ENCODE measurements around the gene RBPJ. TPM values are rescaled to one million over a fixed set of nuclear protein-coding genes. Genes with fewer than 3 reads are reported as not detected.
A peak's percentile ranks its signal among the peaks of the same experiment; 100 is the strongest.

RBPJ gene
- total RNA-seq, 4 donors from 2014 or later, result 67.1 to 80.2 (median 76.5) TPM

- Histone ChIP-seq H3K27ac (peak overlapping the region in 1 of 4 donors; percentile 36), H3K9me3 (no peaks in the 10 kb centered on the region), H3K27me3 (no peaks in the 10 kb centered on the region), H3K36me3 (peaks cover 0 to 58% (median 0%) of the 10 kb centered on the region in 3 donors), H3K4me3 (no peak overlapping the region), H3K4me1 (peaks cover 0 to 14% (median 0%) of the 10 kb centered on the region in 4 donors)
- no peak for DNase-seq (ENCODE audit: low spot score in 2 of 2)
- 64 to 69% methylated on average over 1 of the region's 1 CpG for WGBS, 2 donors
- TF ChIP-seq POLR2A (IDR thresholded peaks at IDR 0.05) (no peak), EP300 (IDR thresholded peaks at IDR 0.05) (no peak), CTCF (IDR thresholded peaks at IDR 0.05) (no peak)
Observed at GRCh38 chr4:26433556-26433955, 112.7 kb downstream of the RBPJ start.

GRCh38 chr4:26434030-26434639 lies 113.3 kb downstream of the RBPJ start:
- Histone ChIP-seq H3K4me3 (no peak overlapping the region), H3K9me3 (no peaks in the 10 kb centered on the region), H3K27me3 (no peaks in the 10 kb centered on the region), H3K27ac (no peak overlapping the region), H3K4me1 (peaks cover 0 to 14% (median 0%) of the 10 kb centered on the region in 4 donors), H3K36me3 (peaks cover 0 to 58% (median 0%) of the 10 kb centered on the region in 3 donors)
- no peak for TF ChIP-seq POLR2A (IDR thresholded peaks at IDR 0.05)
- no peak for TF ChIP-seq EP300 (IDR thresholded peaks at IDR 0.05)
- no peak for TF ChIP-seq CTCF (IDR thresholded peaks at IDR 0.05)
- no peak for DNase-seq (ENCODE audit: low spot score in 2 of 2)
- WGBS, 2 donors, result 55 to 67% methylated on average over 2 of the region's 2 CpGs

- H3K36me3 ChIP-seq, result peaks cover 0 to 30% (median 0%) of the 10 kb centered on the region in 3 donors
- H3K4me3 ChIP-seq, result no peak overlapping the region
- WGBS, 2 donors, result 45 to 55% methylated on average over 7 of the region's 7 CpGs
- no peak overlapping the region for H3K27ac ChIP-seq
- H3K4me1 ChIP-seq, result peaks cover 0 to 11% (median 0%) of the 10 kb centered on the region in 4 donors
- no peaks in the 10 kb centered on the region for H3K27me3 ChIP-seq
- no peak for DNase-seq (ENCODE audit: low spot score in 2 of 2)
- no peak for TF ChIP-seq CTCF (IDR thresholded peaks at IDR 0.05)
- no peak for TF ChIP-seq EP300 (IDR thresholded peaks at IDR 0.05)
- H3K9me3 ChIP-seq, result peaks cover 0 to 9% (median 2%) of the 10 kb centered on the region in 4 donors
Observed at GRCh38 chr4:26441102-26441501, 120.3 kb downstream of the RBPJ start.

- Histone ChIP-seq H3K9me3 (peaks cover 0 to 9% (median 2%) of the 10 kb centered on the region in 4 donors), H3K4me3 (no peak overlapping the region), H3K27me3 (no peaks in the 10 kb centered on the region), H3K4me1 (peaks cover 0 to 11% (median 0%) of the 10 kb centered on the region in 4 donors), H3K27ac (no peak overlapping the region), H3K36me3 (peaks cover 0 to 23% (median 0%) of the 10 kb centered on the region in 3 donors)
- 97% methylated on average over 5 of the region's 5 CpGs for WGBS, 2 donors
- TF ChIP-seq EP300 (IDR thresholded peaks at IDR 0.05), result no peak
- no peak for TF ChIP-seq CTCF (IDR thresholded peaks at IDR 0.05)
- TF ChIP-seq POLR2A (IDR thresholded peaks at IDR 0.05), result no peak
- DNase-seq (ENCODE audit: low spot score in 2 of 2), result no peak
Observed at GRCh38 chr4:26441771-26442170, 121.0 kb downstream of the RBPJ start.

GRCh38 chr4:26447378-26447777 lies 126.6 kb downstream of the RBPJ start:
- no peak for DNase-seq (ENCODE audit: low spot score in 2 of 2)
- H3K27me3 ChIP-seq, result no peaks in the 10 kb centered on the region
- H3K9me3 ChIP-seq, result peaks cover 0 to 9% (median 2%) of the 10 kb centered on the region in 4 donors
- WGBS, 2 donors, result 73 to 89% methylated on average over 8 of the region's 8 CpGs
- H3K4me3 ChIP-seq, result no peak overlapping the region
- no peaks in the 10 kb centered on the region for H3K4me1 ChIP-seq
- H3K36me3 ChIP-seq, result no peaks in the 10 kb centered on the region
- TF ChIP-seq CTCF (IDR thresholded peaks at IDR 0.05) (no peak), POLR2A (IDR thresholded peaks at IDR 0.05) (no peak), EP300 (IDR thresholded peaks at IDR 0.05) (no peak)
- H3K27ac ChIP-seq, result no peak overlapping the region

Data from tibial nerve (tissue), 4 donors.